ENCODE results near the gene USH2A.

GRCh38 chr1:215875236-215875635 lies 548.0 kb downstream of the USH2A start:
- TF ChIP-seq CTCF (conservative IDR thresholded peaks at IDR 0.05; ENCODE audit: low read length) (no peak), EZH2phosphoT487 (IDR thresholded peaks at IDR 0.05; ENCODE audit: borderline replicate concordance) (no peak)
